Measurements from ENCODE around the gene MACC1. TPM values are rescaled to one million over a fixed set of nuclear protein-coding genes. Genes with fewer than 3 reads are reported as not detected.

The MACC1 gene
- total and polyA plus RNA-seq, 2 donors (not counting 3 experiments of a cell fraction or from before 2014, with no cell fraction given) = not detected

GRCh38 chr7:20157456-20157855, 59.7 kb downstream of the MACC1 start:
- Histone ChIP-seq H3K27me3 (ENCODE audit: control insufficient read depth in 2 of 2, insufficient read depth in 2 of 2, low read length in 2 of 2) (no peaks in the 10 kb centered on the region), H4K20me1 (replicated peaks; ENCODE audit: control insufficient read depth, extremely low read depth, insufficient read depth, low read length) (no peaks in the 10 kb centered on the region), H2AFZ (ENCODE audit: low read depth, low read length) (no peak overlapping the region), H3K4me3 (replicated peaks in 1 of 3; ENCODE audit: insufficient read depth in 1 of 3, low read depth in 1 of 3, low read length in 3 of 3) (no peak overlapping the region), H3K27ac (ENCODE audit: insufficient read depth, low read depth, low read length) (no peak overlapping the region), H3K79me2 (ENCODE audit: control insufficient read depth, insufficient read depth, low read length) (no peaks in the 10 kb centered on the region), H3K9ac (replicated peaks; ENCODE audit: extremely low read depth, insufficient read depth, low read length) (no peak overlapping the region), H3K4me1 (ENCODE audit: control insufficient read depth, extremely low read depth, insufficient read depth, low read length) (no peaks in the 10 kb centered on the region), H3K4me2 (ENCODE audit: insufficient read depth, low read length) (no peak overlapping the region), H3K9me3 (replicated peaks; ENCODE audit: control insufficient read depth, insufficient read depth, low read length) (no peaks in the 10 kb centered on the region), H3K9me1 (replicated peaks; ENCODE audit: control insufficient read depth, extremely low read depth, insufficient read depth, low read length) (no peaks in the 10 kb centered on the region), H3K36me3 (ENCODE audit: control insufficient read depth in 2 of 2, extremely low read depth in 1 of 2, insufficient read depth in 2 of 2, low read length in 2 of 2) (no peaks in the 10 kb centered on the region)
- ChIA-PET CTCF (interaction anchor here (0.7 kb wide), 1 partner anchor 350 kb away, joined by 4 read pairs; no protein-coding TSS in a partner anchor), POLR2A (no interaction called here)
- BruUV-seq (replicated peaks) = no TSS peak
- TF ChIP-seq POLR2AphosphoS5 (IDR thresholded peaks at IDR 0.05; ENCODE audit: insufficient read depth, low read depth, low read length) = no peak
- no peak for TF ChIP-seq MAX (IDR thresholded peaks at IDR 0.05; ENCODE audit: insufficient read depth, insufficient read length)
- TF ChIP-seq POLR2A (IDR thresholded peaks at IDR 0.05; ENCODE audit: low read depth, low read length) = no peak
- no peak for TF ChIP-seq MYC (IDR thresholded peaks at IDR 0.05; ENCODE audit: low read depth, low read length)
- TF ChIP-seq EZH2 (IDR thresholded peaks at IDR 0.05; ENCODE audit: borderline replicate concordance, low read depth, low read length, severe bottlenecking) = no peak
- TF ChIP-seq FOS (IDR thresholded peaks at IDR 0.05; ENCODE audit: borderline replicate concordance, insufficient read depth, low read length) = no peak
- DNase-seq (ENCODE audit: low read depth, low spot score) (no peak), FAIRE-seq (no peak)
- dilution Hi-C loops (cut with MboI; ENCODE audit: extremely low pct_ligation_motif_present, low sequenced_read_pairs) = no loop called here
- intact Hi-C loops (cut with micrococcal nuclease) = loop anchor here (5.0 to 10.0 kb wide), 2 partner anchors 247 to 490 kb away; no protein-coding TSS in a partner anchor

- Histone ChIP-seq H3K9ac (replicated peaks; ENCODE audit: extremely low read depth, insufficient read depth, low read length) (no peak overlapping the region), H2AFZ (ENCODE audit: low read depth, low read length) (no peak overlapping the region), H3K4me2 (ENCODE audit: insufficient read depth, low read length) (no peak overlapping the region), H3K4me3 (replicated peaks in 1 of 3; ENCODE audit: insufficient read depth in 1 of 3, low read depth in 1 of 3, low read length in 3 of 3) (no peak overlapping the region), H3K79me2 (ENCODE audit: control insufficient read depth, insufficient read depth, low read length) (no peaks in the 10 kb centered on the region), H3K9me1 (replicated peaks; ENCODE audit: control insufficient read depth, extremely low read depth, insufficient read depth, low read length) (no peaks in the 10 kb centered on the region), H3K36me3 (ENCODE audit: control insufficient read depth in 2 of 2, extremely low read depth in 1 of 2, insufficient read depth in 2 of 2, low read length in 2 of 2) (no peaks in the 10 kb centered on the region), H3K9me3 (replicated peaks; ENCODE audit: control insufficient read depth, insufficient read depth, low read length) (no peaks in the 10 kb centered on the region), H3K27me3 (ENCODE audit: control insufficient read depth in 2 of 2, insufficient read depth in 2 of 2, low read length in 2 of 2) (no peaks in the 10 kb centered on the region), H3K4me1 (ENCODE audit: control insufficient read depth, extremely low read depth, insufficient read depth, low read length) (no peaks in the 10 kb centered on the region), H4K20me1 (replicated peaks; ENCODE audit: control insufficient read depth, extremely low read depth, insufficient read depth, low read length) (no peaks in the 10 kb centered on the region), H3K27ac (ENCODE audit: insufficient read depth, low read depth, low read length) (no peak overlapping the region)
- ChIA-PET CTCF (no interaction called here), POLR2A (no interaction called here)
- dilution Hi-C loops (cut with MboI; ENCODE audit: extremely low pct_ligation_motif_present, low sequenced_read_pairs) (no loop called here), intact Hi-C loops (cut with micrococcal nuclease) (loop anchor here (10.0 kb wide), 1 partner anchor 251 kb away; no protein-coding TSS in a partner anchor)
- TF ChIP-seq CTCF (IDR thresholded peaks at IDR 0.05; ENCODE audit: extremely low read depth in 1 of 2, insufficient read depth in 1 of 2, low read depth in 1 of 2, low read length in 2 of 2) (no peak), GATA2 (IDR thresholded peaks at IDR 0.05; ENCODE audit: insufficient read depth, insufficient read length, low read depth, low read length) (no peak), POLR2AphosphoS5 (IDR thresholded peaks at IDR 0.05; ENCODE audit: insufficient read depth, low read depth, low read length) (no peak), JUN (IDR thresholded peaks at IDR 0.05; ENCODE audit: borderline replicate concordance, insufficient read depth, insufficient read length, low read depth) (no peak), POLR2A (IDR thresholded peaks at IDR 0.05; ENCODE audit: low read depth, low read length) (no peak), MAX (IDR thresholded peaks at IDR 0.05; ENCODE audit: insufficient read depth, insufficient read length) (no peak), FOS (IDR thresholded peaks at IDR 0.05; ENCODE audit: borderline replicate concordance, insufficient read depth, low read length) (no peak), EZH2 (IDR thresholded peaks at IDR 0.05; ENCODE audit: borderline replicate concordance, low read depth, low read length, severe bottlenecking) (no peak), MYC (IDR thresholded peaks at IDR 0.05; ENCODE audit: low read depth, low read length) (no peak)
- DNase-seq (ENCODE audit: low read depth, low spot score) (no peak), FAIRE-seq (no peak)
- no TSS peak for BruUV-seq (replicated peaks)
These were observed 63.2 kb downstream of the MACC1 start for GRCh38 chr7:20153999-20154398.
